DND-41 (cell line): ENCODE measurements around the gene POLA2.

ENCODE experiments used
- EZH2 ChIP-seq: IDR thresholded peaks from 3 replicates; pipeline ENCODE4 v1.6.1; 2012; ENCODE audit warnings: borderline replicate concordance, low read depth, mild to moderate bottlenecking, moderate library complexity, low read length, inconsistent platforms; ENCODE audit not compliant: severe bottlenecking
- TF ChIP-seq, protein P1 (sequence below): IDR thresholded peaks from 2 replicates; pipeline ENCODE4 v1.5.1; 2012; ENCODE audit warnings: borderline replicate concordance, low read length, moderate library complexity, mild to moderate bottlenecking; ENCODE audit not compliant: poor library complexity, severe bottlenecking; ENCODE audit errors: extremely low read depth

- TF ChIP-seq, protein P1, sequence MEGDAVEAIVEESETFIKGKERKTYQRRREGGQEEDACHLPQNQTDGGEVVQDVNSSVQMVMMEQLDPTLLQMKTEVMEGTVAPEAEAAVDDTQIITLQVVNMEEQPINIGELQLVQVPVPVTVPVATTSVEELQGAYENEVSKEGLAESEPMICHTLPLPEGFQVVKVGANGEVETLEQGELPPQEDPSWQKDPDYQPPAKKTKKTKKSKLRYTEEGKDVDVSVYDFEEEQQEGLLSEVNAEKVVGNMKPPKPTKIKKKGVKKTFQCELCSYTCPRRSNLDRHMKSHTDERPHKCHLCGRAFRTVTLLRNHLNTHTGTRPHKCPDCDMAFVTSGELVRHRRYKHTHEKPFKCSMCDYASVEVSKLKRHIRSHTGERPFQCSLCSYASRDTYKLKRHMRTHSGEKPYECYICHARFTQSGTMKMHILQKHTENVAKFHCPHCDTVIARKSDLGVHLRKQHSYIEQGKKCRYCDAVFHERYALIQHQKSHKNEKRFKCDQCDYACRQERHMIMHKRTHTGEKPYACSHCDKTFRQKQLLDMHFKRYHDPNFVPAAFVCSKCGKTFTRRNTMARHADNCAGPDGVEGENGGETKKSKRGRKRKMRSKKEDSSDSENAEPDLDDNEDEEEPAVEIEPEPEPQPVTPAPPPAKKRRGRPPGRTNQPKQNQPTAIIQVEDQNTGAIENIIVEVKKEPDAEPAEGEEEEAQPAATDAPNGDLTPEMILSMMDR = no peak
- TF ChIP-seq EZH2 = no peak
These were observed 54.7 kb downstream of the POLA2 start for GRCh38 chr11:65316227-65317024.
